Measurements from ENCODE around the gene HDDC2.

DNA sequence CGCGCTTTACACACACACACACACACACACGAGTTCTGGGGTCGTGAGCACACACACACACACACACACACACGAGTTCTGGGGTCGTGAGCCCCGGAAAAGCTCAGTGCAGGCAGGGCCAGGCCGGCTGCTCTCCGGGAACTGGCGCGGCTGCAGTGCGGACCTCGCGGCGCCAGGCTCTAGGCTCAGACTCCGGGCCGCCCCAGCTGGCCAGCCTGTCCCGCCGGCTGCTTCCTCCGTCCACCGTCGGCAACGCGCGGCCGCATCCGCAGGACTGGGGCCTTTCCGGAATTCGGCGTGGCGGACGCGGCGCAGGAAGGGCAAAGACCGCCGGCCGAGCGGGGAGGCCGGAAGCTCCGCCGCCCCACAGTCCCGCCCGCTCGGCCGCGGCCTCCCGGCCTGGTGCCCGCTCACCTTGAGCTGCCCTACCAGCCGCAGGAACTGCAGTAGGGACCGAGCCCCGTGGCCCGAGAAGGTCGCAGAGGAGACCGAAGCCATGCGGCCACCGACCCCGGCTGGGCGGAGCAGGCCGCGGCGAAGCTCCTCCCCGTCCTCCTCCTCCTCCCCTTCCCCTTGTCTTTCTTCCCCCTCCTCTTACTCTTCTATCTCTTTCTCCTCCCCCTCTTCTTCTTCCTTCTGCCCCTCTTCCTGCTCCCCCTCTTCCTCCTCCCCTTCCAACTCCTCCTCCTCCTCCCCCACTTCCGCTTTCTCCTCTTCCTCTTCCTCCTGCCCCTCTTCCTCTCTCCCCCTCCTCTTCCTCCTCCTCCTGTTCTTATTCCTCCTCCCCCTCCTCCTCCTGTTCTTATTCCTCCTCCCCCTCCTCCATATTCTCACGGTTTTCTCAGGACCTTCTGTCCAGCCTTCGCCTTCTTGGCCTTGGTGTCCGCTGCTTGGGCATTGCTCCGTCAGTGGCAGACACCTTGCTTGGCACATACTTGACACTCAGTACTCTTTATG is at the start of gene HDDC2:
- TF ChIP-seq, protein P1, sequence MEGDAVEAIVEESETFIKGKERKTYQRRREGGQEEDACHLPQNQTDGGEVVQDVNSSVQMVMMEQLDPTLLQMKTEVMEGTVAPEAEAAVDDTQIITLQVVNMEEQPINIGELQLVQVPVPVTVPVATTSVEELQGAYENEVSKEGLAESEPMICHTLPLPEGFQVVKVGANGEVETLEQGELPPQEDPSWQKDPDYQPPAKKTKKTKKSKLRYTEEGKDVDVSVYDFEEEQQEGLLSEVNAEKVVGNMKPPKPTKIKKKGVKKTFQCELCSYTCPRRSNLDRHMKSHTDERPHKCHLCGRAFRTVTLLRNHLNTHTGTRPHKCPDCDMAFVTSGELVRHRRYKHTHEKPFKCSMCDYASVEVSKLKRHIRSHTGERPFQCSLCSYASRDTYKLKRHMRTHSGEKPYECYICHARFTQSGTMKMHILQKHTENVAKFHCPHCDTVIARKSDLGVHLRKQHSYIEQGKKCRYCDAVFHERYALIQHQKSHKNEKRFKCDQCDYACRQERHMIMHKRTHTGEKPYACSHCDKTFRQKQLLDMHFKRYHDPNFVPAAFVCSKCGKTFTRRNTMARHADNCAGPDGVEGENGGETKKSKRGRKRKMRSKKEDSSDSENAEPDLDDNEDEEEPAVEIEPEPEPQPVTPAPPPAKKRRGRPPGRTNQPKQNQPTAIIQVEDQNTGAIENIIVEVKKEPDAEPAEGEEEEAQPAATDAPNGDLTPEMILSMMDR (IDR thresholded peaks at IDR 0.05; ENCODE audit: poor library complexity, severe bottlenecking) = no peak
- no peak for TF ChIP-seq EZH2 (IDR thresholded peaks at IDR 0.05; ENCODE audit: borderline replicate concordance, insufficient read depth, low read length, poor library complexity, severe bottlenecking)
- TF ChIP-seq, protein P2, sequence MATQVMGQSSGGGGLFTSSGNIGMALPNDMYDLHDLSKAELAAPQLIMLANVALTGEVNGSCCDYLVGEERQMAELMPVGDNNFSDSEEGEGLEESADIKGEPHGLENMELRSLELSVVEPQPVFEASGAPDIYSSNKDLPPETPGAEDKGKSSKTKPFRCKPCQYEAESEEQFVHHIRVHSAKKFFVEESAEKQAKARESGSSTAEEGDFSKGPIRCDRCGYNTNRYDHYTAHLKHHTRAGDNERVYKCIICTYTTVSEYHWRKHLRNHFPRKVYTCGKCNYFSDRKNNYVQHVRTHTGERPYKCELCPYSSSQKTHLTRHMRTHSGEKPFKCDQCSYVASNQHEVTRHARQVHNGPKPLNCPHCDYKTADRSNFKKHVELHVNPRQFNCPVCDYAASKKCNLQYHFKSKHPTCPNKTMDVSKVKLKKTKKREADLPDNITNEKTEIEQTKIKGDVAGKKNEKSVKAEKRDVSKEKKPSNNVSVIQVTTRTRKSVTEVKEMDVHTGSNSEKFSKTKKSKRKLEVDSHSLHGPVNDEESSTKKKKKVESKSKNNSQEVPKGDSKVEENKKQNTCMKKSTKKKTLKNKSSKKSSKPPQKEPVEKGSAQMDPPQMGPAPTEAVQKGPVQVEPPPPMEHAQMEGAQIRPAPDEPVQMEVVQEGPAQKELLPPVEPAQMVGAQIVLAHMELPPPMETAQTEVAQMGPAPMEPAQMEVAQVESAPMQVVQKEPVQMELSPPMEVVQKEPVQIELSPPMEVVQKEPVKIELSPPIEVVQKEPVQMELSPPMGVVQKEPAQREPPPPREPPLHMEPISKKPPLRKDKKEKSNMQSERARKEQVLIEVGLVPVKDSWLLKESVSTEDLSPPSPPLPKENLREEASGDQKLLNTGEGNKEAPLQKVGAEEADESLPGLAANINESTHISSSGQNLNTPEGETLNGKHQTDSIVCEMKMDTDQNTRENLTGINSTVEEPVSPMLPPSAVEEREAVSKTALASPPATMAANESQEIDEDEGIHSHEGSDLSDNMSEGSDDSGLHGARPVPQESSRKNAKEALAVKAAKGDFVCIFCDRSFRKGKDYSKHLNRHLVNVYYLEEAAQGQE (IDR thresholded peaks at IDR 0.05; ENCODE audit: borderline replicate concordance) = no peak
- no peak for TF ChIP-seq POLR2AphosphoS5 (IDR thresholded peaks at IDR 0.05)
- TF ChIP-seq EP300 (conservative IDR thresholded peaks at IDR 0.05; ENCODE audit: poor library complexity, severe bottlenecking) = no peak
- peak; percentile 22 for TF ChIP-seq RAD21 (conservative IDR thresholded peaks at IDR 0.05)
- no peak for TF ChIP-seq TAF1 (IDR thresholded peaks at IDR 0.05; ENCODE audit: low read depth)
